ENCODE data around the gene NIBAN1. TPM values are rescaled to one million over a fixed set of nuclear protein-coding genes. Genes with fewer than 3 reads are reported as not detected.

The NIBAN1 gene
- total RNA-seq (1.5 and 2.8 TPM in 2 replicates), polyA plus RNA-seq (0.11 and 0.23 TPM in 2 replicates), polyA minus RNA-seq (0.24 and 0.32 TPM in 2 replicates), Bru-seq, nascent RNA (percentile 35 among the genes with signal in this experiment), BruChase-seq, experiment 1, labeled RNA remaining after a 6-hour chase (percentile 22 among the genes with signal in this experiment), BruChase-seq, experiment 2, labeled RNA remaining after a 2-hour chase (percentile 22 among the genes with signal in this experiment)
- polyA plus RNA-seq (2011; cell fraction: cytosol; rRNA removed): 0.27 and 0.30 TPM in 2 replicates
- polyA plus RNA-seq (2011; cell fraction: nucleus; rRNA removed): 0.24 and 0.25 TPM in 2 replicates
- 0.04 and 0.28 TPM in 2 replicates for polyA plus RNA-seq (2012)
- 2.3 TPM for polyA minus RNA-seq (2011; cell fraction: cytosol; rRNA and poly(A)+ RNA removed)
- 0.24 and 0.38 TPM in 2 replicates for polyA minus RNA-seq (2011; cell fraction: nucleus; rRNA and poly(A)+ RNA removed)
- long read RNA-seq, full-length matches to known transcripts: 1 of 3 reads
- long read RNA-seq, partial matches to known transcripts: 1 of 3 reads
- long read RNA-seq, other reads (novel, unspliced or antisense): 1 of 3 reads

GRCh38 chr1:184974056-184974836 is at the start of gene NIBAN1:
TSS of gene NIBAN1 (minus strand) at chr1:184974508. CDS start at chr1:184974356, 152 bp downstream.
- Histone ChIP-seq H3K9me3 (replicated peaks; ENCODE audit: control insufficient read depth, insufficient read depth, low read length) (no peaks in the 10 kb centered on the region), H3K27me3 (ENCODE audit: control insufficient read depth in 2 of 2, insufficient read depth in 2 of 2, low read length in 2 of 2) (peaks cover 18 to 20% of the 10 kb centered on the region in 2 experiments), H3K4me1 (ENCODE audit: control insufficient read depth, extremely low read depth, insufficient read depth, low read length) (peaks cover 12% of the 10 kb centered on the region), H3K4me2 (ENCODE audit: insufficient read depth, low read length) (peak within 1 kb of the TSS; percentile 89), H3K9me1 (replicated peaks; ENCODE audit: control insufficient read depth, extremely low read depth, insufficient read depth, low read length) (no peaks in the 10 kb centered on the region), H3K9ac (replicated peaks; ENCODE audit: extremely low read depth, insufficient read depth, low read length) (peak within 1 kb of the TSS; percentile 38), H3K36me3 (ENCODE audit: control insufficient read depth in 2 of 2, extremely low read depth in 1 of 2, insufficient read depth in 2 of 2, low read length in 2 of 2) (no peaks in the 10 kb centered on the region), H3K27ac (ENCODE audit: insufficient read depth, low read depth, low read length) (no peak within 1 kb of the TSS), H2AFZ (ENCODE audit: low read depth, low read length) (peak within 1 kb of the TSS; percentile 84), H4K20me1 (replicated peaks; ENCODE audit: control insufficient read depth, extremely low read depth, insufficient read depth, low read length) (no peaks in the 10 kb centered on the region), H3K79me2 (ENCODE audit: control insufficient read depth, insufficient read depth, low read length) (no peaks in the 10 kb centered on the region), H3K4me3 (replicated peaks in 1 of 3; ENCODE audit: insufficient read depth in 1 of 3, low read depth in 1 of 3, low read length in 3 of 3) (peak within 1 kb of the TSS; percentile 34 to 72 (median 54))
- no TSS peak for BruUV-seq (replicated peaks)
- CTCF ChIA-PET: interaction anchor here (0.6 to 2.3 kb wide), 7 partner anchors 9 to 196 kb away, joined by 3 to 20 read pairs (median 3); no protein-coding TSS in a partner anchor
- TF ChIP-seq POLR2A (IDR thresholded peaks at IDR 0.05; ENCODE audit: low read depth, low read length): no peak
- peak; percentile 18 for TF ChIP-seq EZH2 (IDR thresholded peaks at IDR 0.05; ENCODE audit: borderline replicate concordance, low read depth, low read length, severe bottlenecking)
- POLR2A ChIA-PET: no interaction called here
- FAIRE-seq (peak; percentile 21), DNase-seq (ENCODE audit: low read depth, low spot score) (peak; percentile 20)
- intact Hi-C loops (cut with micrococcal nuclease): no loop called here
- dilution Hi-C loops (cut with MboI; ENCODE audit: extremely low pct_ligation_motif_present, low sequenced_read_pairs): no loop called here

- Histone ChIP-seq H3K4me3 (replicated peaks in 1 of 3; ENCODE audit: insufficient read depth in 1 of 3, low read depth in 1 of 3, low read length in 3 of 3) (no peak overlapping the region), H3K27me3 (ENCODE audit: control insufficient read depth in 2 of 2, insufficient read depth in 2 of 2, low read length in 2 of 2) (no peaks in the 10 kb centered on the region), H3K4me2 (ENCODE audit: insufficient read depth, low read length) (no peak overlapping the region), H3K9me3 (replicated peaks; ENCODE audit: control insufficient read depth, insufficient read depth, low read length) (no peaks in the 10 kb centered on the region), H3K27ac (ENCODE audit: insufficient read depth, low read depth, low read length) (no peak overlapping the region), H3K36me3 (ENCODE audit: control insufficient read depth in 2 of 2, extremely low read depth in 1 of 2, insufficient read depth in 2 of 2, low read length in 2 of 2) (no peaks in the 10 kb centered on the region), H2AFZ (ENCODE audit: low read depth, low read length) (no peak overlapping the region), H3K4me1 (ENCODE audit: control insufficient read depth, extremely low read depth, insufficient read depth, low read length) (no peaks in the 10 kb centered on the region), H3K79me2 (ENCODE audit: control insufficient read depth, insufficient read depth, low read length) (no peaks in the 10 kb centered on the region), H3K9ac (replicated peaks; ENCODE audit: extremely low read depth, insufficient read depth, low read length) (no peak overlapping the region), H4K20me1 (replicated peaks; ENCODE audit: control insufficient read depth, extremely low read depth, insufficient read depth, low read length) (no peaks in the 10 kb centered on the region), H3K9me1 (replicated peaks; ENCODE audit: control insufficient read depth, extremely low read depth, insufficient read depth, low read length) (no peaks in the 10 kb centered on the region)
- DNase-seq (ENCODE audit: low read depth, low spot score) (no peak), FAIRE-seq (no peak)
- dilution Hi-C loops (cut with MboI; ENCODE audit: extremely low pct_ligation_motif_present, low sequenced_read_pairs): no loop called here
- no peak for TF ChIP-seq JUN (IDR thresholded peaks at IDR 0.05; ENCODE audit: borderline replicate concordance, insufficient read depth, insufficient read length, low read depth)
- intact Hi-C loops (cut with micrococcal nuclease): no loop called here
- ChIA-PET CTCF (no interaction called here), POLR2A (no interaction called here)
- BruUV-seq (replicated peaks): no TSS peak
Measured at GRCh38 chr1:185017966-185018365, 43.7 kb upstream of the NIBAN1 start.

Data from endothelial cell of umbilical vein (primary cell).